Measurements from ENCODE around the gene CTSS.

DNA sequence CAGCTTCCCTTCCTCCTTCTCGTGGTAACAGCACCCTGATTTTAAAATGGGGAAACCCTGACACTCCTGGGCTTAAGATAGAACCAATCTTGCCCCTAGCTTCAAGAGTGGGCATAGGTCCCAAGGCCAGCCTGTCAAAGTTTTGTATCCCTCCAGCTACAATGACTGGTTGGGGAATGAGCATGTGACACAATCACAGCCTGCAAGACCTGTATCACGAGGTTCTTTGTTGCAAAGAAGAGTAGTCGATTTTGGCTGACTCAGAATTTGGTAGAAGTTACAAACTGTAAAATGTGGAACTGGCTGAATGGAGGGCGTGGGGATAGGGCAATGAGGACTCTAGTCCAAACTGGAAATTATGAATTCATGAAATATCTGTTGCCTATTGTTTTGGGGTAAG lies 23.8 kb upstream of the CTSS start:
- TF ChIP-seq, protein P1, sequence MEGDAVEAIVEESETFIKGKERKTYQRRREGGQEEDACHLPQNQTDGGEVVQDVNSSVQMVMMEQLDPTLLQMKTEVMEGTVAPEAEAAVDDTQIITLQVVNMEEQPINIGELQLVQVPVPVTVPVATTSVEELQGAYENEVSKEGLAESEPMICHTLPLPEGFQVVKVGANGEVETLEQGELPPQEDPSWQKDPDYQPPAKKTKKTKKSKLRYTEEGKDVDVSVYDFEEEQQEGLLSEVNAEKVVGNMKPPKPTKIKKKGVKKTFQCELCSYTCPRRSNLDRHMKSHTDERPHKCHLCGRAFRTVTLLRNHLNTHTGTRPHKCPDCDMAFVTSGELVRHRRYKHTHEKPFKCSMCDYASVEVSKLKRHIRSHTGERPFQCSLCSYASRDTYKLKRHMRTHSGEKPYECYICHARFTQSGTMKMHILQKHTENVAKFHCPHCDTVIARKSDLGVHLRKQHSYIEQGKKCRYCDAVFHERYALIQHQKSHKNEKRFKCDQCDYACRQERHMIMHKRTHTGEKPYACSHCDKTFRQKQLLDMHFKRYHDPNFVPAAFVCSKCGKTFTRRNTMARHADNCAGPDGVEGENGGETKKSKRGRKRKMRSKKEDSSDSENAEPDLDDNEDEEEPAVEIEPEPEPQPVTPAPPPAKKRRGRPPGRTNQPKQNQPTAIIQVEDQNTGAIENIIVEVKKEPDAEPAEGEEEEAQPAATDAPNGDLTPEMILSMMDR (IDR thresholded peaks at IDR 0.05), result no peak
- no peak for TF ChIP-seq POLR2A (IDR thresholded peaks at IDR 0.05)
